WTC11 (cell line): Measurements from ENCODE around the gene CA7. TPM values are rescaled to one million over a fixed set of nuclear protein-coding genes. Genes with fewer than 3 reads are reported as not detected.

Source experiments
- ATAC-seq: fragments of 200-7000 bp; cut with Tn5 transposase; 2 replicates; pipeline ENCODE4 v1.10.0; 2021; ENCODE audit warnings: mild to moderate bottlenecking, moderate library complexity
- CTCF ChIA-PET: fragments of 300-600 bp; sonication (Branson Sonifier 250); formaldehyde crosslinking; loops from one replicate; lab custom pipeline; 2021; ENCODE audit warnings: antibody characterized with exemption; lab: Charles Lee
- POLR2A ChIA-PET: fragments of 350-600 bp; sonication (Branson Sonifier 250); formaldehyde crosslinking; loops from one replicate; lab custom pipeline; 2021; ENCODE audit warnings: antibody characterized with exemption; lab: Charles Lee
- DNase-seq: peaks from one replicate; pipeline ENCODE4 v3.0.0; 2021; ENCODE audit warnings: low spot score
- H3K27ac Mint-ChIP-seq: 2 replicates; pipeline ENCODE4 v1.8.0; 2021; ENCODE audit warnings: mixed read lengths
- H3K27me3 Mint-ChIP-seq: 2 replicates; pipeline ENCODE4 v1.8.0; 2021; ENCODE audit warnings: low read depth, mild to moderate bottlenecking, moderate library complexity, mixed read lengths
- H3K36me3 Mint-ChIP-seq: 2 replicates; pipeline ENCODE4 v1.8.0; 2021; ENCODE audit warnings: mixed read lengths
- H3K4me1 Mint-ChIP-seq: 2 replicates; pipeline ENCODE4 v1.8.0; 2022; ENCODE audit warnings: mixed read lengths
- H3K4me3 Mint-ChIP-seq: 2 replicates; pipeline ENCODE4 v1.8.0; 2021; ENCODE audit warnings: mild to moderate bottlenecking, moderate library complexity, mixed read lengths
- H3K9me3 Mint-ChIP-seq: 2 replicates; pipeline ENCODE4 v1.8.0; 2021; ENCODE audit warnings: mixed read lengths
- ATF3 ChIP-seq: sonication (generic); formaldehyde crosslinking; conservative IDR thresholded peaks from 2 replicates; pipeline ENCODE4 v1.8.1; 2022; ENCODE audit warnings: mild to moderate bottlenecking, missing genetic modification reagents
- ELF4 ChIP-seq: sonication (generic); formaldehyde crosslinking; IDR thresholded peaks from 2 replicates; pipeline ENCODE4 v1.8.1; 2022; ENCODE audit warnings: low read depth, mild to moderate bottlenecking, moderate library complexity, missing genetic modification reagents
- EMX1 ChIP-seq: fragments of 250-450 bp; sonication (Bioruptor Pico); IDR thresholded peaks from 2 replicates; pipeline ENCODE4 v1.8.0; 2021; ENCODE audit warnings: mild to moderate bottlenecking
- FOXP1 ChIP-seq: sonication (generic); formaldehyde crosslinking; IDR thresholded peaks from 2 replicates; pipeline ENCODE4 v1.8.0; 2022; ENCODE audit warnings: missing genetic modification reagents, mild to moderate bottlenecking, moderate library complexity, borderline replicate concordance
- FOXP4 ChIP-seq: sonication (generic); formaldehyde crosslinking; IDR thresholded peaks from 2 replicates; pipeline ENCODE4 v1.8.0; 2022; ENCODE audit warnings: mild to moderate bottlenecking, missing genetic modification reagents
- GRHL2 ChIP-seq: fragments of 250-450 bp; sonication (Bioruptor Pico); IDR thresholded peaks from 2 replicates; pipeline ENCODE4 v1.8.0; 2022; ENCODE audit warnings: mild to moderate bottlenecking, moderate library complexity; ENCODE audit not compliant: insufficient replicate concordance, severe bottlenecking
- JUN ChIP-seq: sonication (generic); formaldehyde crosslinking; IDR thresholded peaks from 2 replicates; pipeline ENCODE4 v1.8.0; 2023; ENCODE audit warnings: mild to moderate bottlenecking, missing genetic modification reagents
- MXD4 ChIP-seq: fragments of 250-450 bp; sonication (Bioruptor Pico); IDR thresholded peaks from 2 replicates; pipeline ENCODE4 v1.8.0; 2021; ENCODE audit warnings: mild to moderate bottlenecking, moderate library complexity, borderline replicate concordance
- NFYB ChIP-seq: sonication (generic); formaldehyde crosslinking; conservative IDR thresholded peaks from 2 replicates; pipeline ENCODE4 v1.8.0; 2022; ENCODE audit warnings: low read depth, missing genetic modification reagents
- SMAD3 ChIP-seq: sonication (generic); formaldehyde crosslinking; IDR thresholded peaks from 2 replicates; pipeline ENCODE4 v1.8.0; 2022; ENCODE audit warnings: missing genetic modification reagents, mild to moderate bottlenecking, borderline replicate concordance
- TEAD1 ChIP-seq: sonication (generic); formaldehyde crosslinking; IDR thresholded peaks from 2 replicates; pipeline ENCODE4 v1.8.0; 2022; ENCODE audit warnings: mild to moderate bottlenecking, missing genetic modification reagents
- ZBTB43 ChIP-seq: sonication (generic); formaldehyde crosslinking; IDR thresholded peaks from 2 replicates; pipeline ENCODE4 v1.8.1; 2023; ENCODE audit warnings: mild to moderate bottlenecking, missing genetic modification reagents
- ZNF138 ChIP-seq: sonication (generic); formaldehyde crosslinking; conservative IDR thresholded peaks from 2 replicates; pipeline ENCODE4 v1.8.1; 2022; ENCODE audit warnings: mild to moderate bottlenecking, moderate library complexity, missing genetic modification reagents
- ZNF219 ChIP-seq: sonication (generic); formaldehyde crosslinking; IDR thresholded peaks from 2 replicates; pipeline ENCODE4 v1.8.0; 2023; ENCODE audit warnings: missing genetic modification reagents, mild to moderate bottlenecking, borderline replicate concordance
- ZNF232 ChIP-seq: sonication (generic); formaldehyde crosslinking; IDR thresholded peaks from 2 replicates; pipeline ENCODE4 v1.8.0; 2022; ENCODE audit warnings: mild to moderate bottlenecking, missing genetic modification reagents
- ZNF263 ChIP-seq: sonication (generic); formaldehyde crosslinking; IDR thresholded peaks from 2 replicates; pipeline ENCODE4 v1.8.1; 2022; ENCODE audit warnings: low read depth, mild to moderate bottlenecking, moderate library complexity, missing genetic modification reagents
- total RNA-seq: library from RNA; stranded (reverse); gene quantifications from 3 replicates; pipeline ENCODE4 v1.2.3, GENCODE V29; 2021
- TF ChIP-seq, protein P1 (sequence below): sonication (generic); formaldehyde crosslinking; conservative IDR thresholded peaks from 2 replicates; pipeline ENCODE4 v1.8.1; 2023; ENCODE audit warnings: mild to moderate bottlenecking, low read depth, missing genetic modification reagents, moderate library complexity
- TF ChIP-seq, protein P2 (sequence below): sonication (generic); formaldehyde crosslinking; IDR thresholded peaks from 2 replicates; pipeline ENCODE4 v1.8.1; 2022; ENCODE audit warnings: low read depth, missing genetic modification reagents, borderline replicate concordance
- TF ChIP-seq, protein P3 (sequence below): fragments of 250-450 bp; sonication (Bioruptor Pico); IDR thresholded peaks from 2 replicates; pipeline ENCODE4 v1.9.0; 2021; ENCODE audit warnings: moderate library complexity, mild to moderate bottlenecking, inconsistent platforms, borderline replicate concordance

CA7 gene
- total RNA-seq, 1 experiment from 2014 or later = 1.6 TPM

- TF ChIP-seq MXD4 (CRISPR knock-in tag) (no peak), ATF3 (CRISPR knock-in tag) (no peak), FOXP1 (no peak), ZNF232 (CRISPR knock-in tag) (no peak), GRHL2 (CRISPR knock-in tag) (no peak), ELF4 (no peak)
- TF ChIP-seq, protein P1, sequence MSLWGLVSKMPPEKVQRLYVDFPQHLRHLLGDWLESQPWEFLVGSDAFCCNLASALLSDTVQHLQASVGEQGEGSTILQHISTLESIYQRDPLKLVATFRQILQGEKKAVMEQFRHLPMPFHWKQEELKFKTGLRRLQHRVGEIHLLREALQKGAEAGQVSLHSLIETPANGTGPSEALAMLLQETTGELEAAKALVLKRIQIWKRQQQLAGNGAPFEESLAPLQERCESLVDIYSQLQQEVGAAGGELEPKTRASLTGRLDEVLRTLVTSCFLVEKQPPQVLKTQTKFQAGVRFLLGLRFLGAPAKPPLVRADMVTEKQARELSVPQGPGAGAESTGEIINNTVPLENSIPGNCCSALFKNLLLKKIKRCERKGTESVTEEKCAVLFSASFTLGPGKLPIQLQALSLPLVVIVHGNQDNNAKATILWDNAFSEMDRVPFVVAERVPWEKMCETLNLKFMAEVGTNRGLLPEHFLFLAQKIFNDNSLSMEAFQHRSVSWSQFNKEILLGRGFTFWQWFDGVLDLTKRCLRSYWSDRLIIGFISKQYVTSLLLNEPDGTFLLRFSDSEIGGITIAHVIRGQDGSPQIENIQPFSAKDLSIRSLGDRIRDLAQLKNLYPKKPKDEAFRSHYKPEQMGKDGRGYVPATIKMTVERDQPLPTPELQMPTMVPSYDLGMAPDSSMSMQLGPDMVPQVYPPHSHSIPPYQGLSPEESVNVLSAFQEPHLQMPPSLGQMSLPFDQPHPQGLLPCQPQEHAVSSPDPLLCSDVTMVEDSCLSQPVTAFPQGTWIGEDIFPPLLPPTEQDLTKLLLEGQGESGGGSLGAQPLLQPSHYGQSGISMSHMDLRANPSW = no peak
Measured at GRCh38 chr16:66874079-66874775, 30.0 kb downstream of the CA7 start (continued).

DNA sequence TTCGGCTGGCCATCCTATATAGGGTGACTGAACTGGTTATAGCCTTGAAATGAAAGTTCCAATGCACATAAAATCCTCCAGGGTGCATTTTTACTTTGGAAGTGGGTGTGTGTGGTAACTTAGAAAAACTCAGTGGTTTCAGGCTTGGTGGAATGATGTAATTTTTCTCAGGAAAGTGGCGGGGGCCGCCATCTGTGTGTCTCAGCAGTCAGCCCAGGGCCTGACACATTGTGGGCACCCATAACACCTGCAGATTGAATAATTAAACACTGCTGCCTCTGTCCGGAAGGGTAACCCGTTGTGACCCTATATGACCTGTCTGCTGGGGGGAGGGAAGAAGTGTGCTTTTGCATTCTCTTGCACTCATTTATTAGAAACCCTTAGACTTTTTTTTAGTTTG, 33.9 kb downstream of the CA7 start:
- no peak overlapping the region for H3K4me3 Mint-ChIP-seq
- POLR2A ChIA-PET = no interaction called here
- CTCF ChIA-PET = interaction anchor here (1.0 to 2.3 kb wide), 3 partner anchors 10 to 47 kb away, joined by 3 to 11 read pairs (median 4); partner anchors contain the start of gene NAE1

More for the DNA sequence above, 33.9 kb downstream of the CA7 start:
- TF ChIP-seq FOXP4 (CRISPR knock-in tag) (no peak), GRHL2 (CRISPR knock-in tag) (no peak), NFYB (CRISPR knock-in tag) (no peak), ZNF219 (no peak), ZNF138 (CRISPR knock-in tag) (no peak), ZNF263 (CRISPR knock-in tag) (no peak), EMX1 (CRISPR knock-in tag) (no peak), JUN (no peak), SMAD3 (no peak), TEAD1 (CRISPR knock-in tag) (no peak), ZBTB43 (no peak)
- TF ChIP-seq, protein P2, sequence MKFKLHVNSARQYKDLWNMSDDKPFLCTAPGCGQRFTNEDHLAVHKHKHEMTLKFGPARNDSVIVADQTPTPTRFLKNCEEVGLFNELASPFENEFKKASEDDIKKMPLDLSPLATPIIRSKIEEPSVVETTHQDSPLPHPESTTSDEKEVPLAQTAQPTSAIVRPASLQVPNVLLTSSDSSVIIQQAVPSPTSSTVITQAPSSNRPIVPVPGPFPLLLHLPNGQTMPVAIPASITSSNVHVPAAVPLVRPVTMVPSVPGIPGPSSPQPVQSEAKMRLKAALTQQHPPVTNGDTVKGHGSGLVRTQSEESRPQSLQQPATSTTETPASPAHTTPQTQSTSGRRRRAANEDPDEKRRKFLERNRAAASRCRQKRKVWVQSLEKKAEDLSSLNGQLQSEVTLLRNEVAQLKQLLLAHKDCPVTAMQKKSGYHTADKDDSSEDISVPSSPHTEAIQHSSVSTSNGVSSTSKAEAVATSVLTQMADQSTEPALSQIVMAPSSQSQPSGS (CRISPR knock-in tag) = no peak
- TF ChIP-seq, protein P1 = no peak
- TF ChIP-seq, protein P3, sequence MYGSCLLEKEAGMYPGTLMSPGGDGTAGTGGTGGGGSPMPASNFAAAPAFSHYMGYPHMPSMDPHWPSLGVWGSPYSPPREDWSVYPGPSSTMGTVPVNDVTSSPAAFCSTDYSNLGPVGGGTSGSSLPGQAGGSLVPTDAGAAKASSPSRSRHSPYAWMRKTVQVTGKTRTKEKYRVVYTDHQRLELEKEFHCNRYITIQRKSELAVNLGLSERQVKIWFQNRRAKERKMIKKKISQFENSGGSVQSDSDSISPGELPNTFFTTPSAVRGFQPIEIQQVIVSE (CRISPR knock-in tag) = no peak
- ATAC-seq = no peak
- no peaks in the 10 kb centered on the region for H3K9me3 Mint-ChIP-seq
- H3K36me3 Mint-ChIP-seq = no peaks in the 10 kb centered on the region
- H3K4me1 Mint-ChIP-seq = peaks cover 17% of the 10 kb centered on the region
- DNase-seq = no peak
- peaks cover 11% of the 10 kb centered on the region for H3K27me3 Mint-ChIP-seq
- no peak overlapping the region for H3K27ac Mint-ChIP-seq
